Activated CD8-positive, alpha-beta T cell treated with anti-CD3 and anti-CD28 coated beads, Interleukin-2, amount 10 ng/mL, durations not matched to agents 7 days and 5 days (primary cell): ENCODE measurements around the gene SERGEF. TPM values are rescaled to one million over a fixed set of nuclear protein-coding genes. Genes with fewer than 3 reads are reported as not detected.

Experiments
- ATAC-seq: fragments of 150-1000 bp; cut with Tn5 transposase; one replicate; pipeline ENCODE4 v1.10.0; 2021; ENCODE audit warnings: moderate library complexity
- CTCF ChIA-PET: fragments of 350-600 bp; sonication (Branson Sonifier 250); formaldehyde crosslinking; loops from one replicate; lab custom pipeline; 2021; ENCODE audit warnings: antibody characterized with exemption; lab: Charles Lee
- POLR2A ChIA-PET: fragments of 350-600 bp; sonication (Branson Sonifier 250); formaldehyde crosslinking; loops from one replicate; lab custom pipeline; 2021; ENCODE audit warnings: antibody characterized with exemption; lab: Charles Lee
- DNase-seq: peaks from one replicate; pipeline ENCODE4 v3.0.0-alpha.2; 2020
- H3K27ac Mint-ChIP-seq: one replicate; pipeline ENCODE4 v1.8.0; 2021; ENCODE audit warnings: mild to moderate bottlenecking, mixed read lengths
- H3K27me3 Mint-ChIP-seq: one replicate; pipeline ENCODE4 v1.8.0; 2021; ENCODE audit warnings: low read depth, mixed read lengths
- H3K36me3 Mint-ChIP-seq: one replicate; pipeline ENCODE4 v1.8.0; 2021; ENCODE audit warnings: low read depth, mixed read lengths
- H3K4me1 Mint-ChIP-seq: one replicate; pipeline ENCODE4 v1.8.0; 2021; ENCODE audit warnings: low read depth, mixed read lengths
- H3K4me3 Mint-ChIP-seq: one replicate; pipeline ENCODE4 v1.8.0; 2021; ENCODE audit warnings: mild to moderate bottlenecking, mixed read lengths
- H3K9me3 Mint-ChIP-seq: one replicate; pipeline ENCODE4 v1.8.0; 2022; ENCODE audit warnings: mixed read lengths; ENCODE audit not compliant: insufficient read depth
- total RNA-seq, 2 experiments: library from RNA; stranded (reverse); gene quantifications; one replicate each; pipeline ENCODE4 v1.2.3, GENCODE V29; 2021

SERGEF gene
- total RNA-seq, 2 experiments from 2014 or later: 31.9 to 35.4 TPM

DNA sequence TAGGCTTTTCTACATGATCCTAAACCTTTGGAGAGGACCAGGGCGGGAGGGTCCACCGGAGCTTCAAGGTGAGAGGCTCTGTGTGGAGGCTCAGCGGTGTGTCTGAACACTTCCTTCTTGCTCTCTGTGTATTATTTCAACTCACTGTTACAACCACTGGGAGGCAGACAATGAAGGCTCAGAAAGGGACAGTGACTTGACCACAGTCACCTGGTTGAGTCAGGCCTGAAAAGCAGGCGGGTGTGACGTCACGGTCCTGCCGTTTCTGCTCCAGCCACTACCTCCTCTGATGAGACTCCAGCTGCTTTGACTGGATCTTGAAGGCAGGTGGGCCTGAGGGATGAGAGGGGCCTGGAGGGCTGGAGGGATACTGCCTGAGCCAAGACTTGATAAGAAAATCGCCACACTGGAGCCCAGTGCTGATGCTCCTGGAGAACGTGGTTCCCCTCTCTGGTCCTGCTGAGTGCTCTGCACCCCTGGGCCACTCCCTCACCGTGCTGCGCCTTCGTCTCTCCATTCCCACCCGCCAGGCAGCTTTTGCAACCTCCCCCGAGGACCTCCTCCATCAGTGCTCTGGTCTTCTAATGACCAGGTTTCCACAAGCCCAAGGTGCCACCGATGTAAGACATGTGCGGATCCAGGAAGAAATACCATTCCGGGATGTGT lies 250.4 kb downstream of the SERGEF start:
- Mint-ChIP-seq H3K9me3 (no peaks in the 10 kb centered on the region), H3K4me3 (no peak overlapping the region), H3K27ac (no peak overlapping the region), H3K27me3 (peaks cover 6% of the 10 kb centered on the region), H3K36me3 (no peaks in the 10 kb centered on the region), H3K4me1 (no peaks in the 10 kb centered on the region)
- DNase-seq (no peak), ATAC-seq (no peak)
- POLR2A ChIA-PET: no interaction called here
- CTCF ChIA-PET: no interaction called here

DNA sequence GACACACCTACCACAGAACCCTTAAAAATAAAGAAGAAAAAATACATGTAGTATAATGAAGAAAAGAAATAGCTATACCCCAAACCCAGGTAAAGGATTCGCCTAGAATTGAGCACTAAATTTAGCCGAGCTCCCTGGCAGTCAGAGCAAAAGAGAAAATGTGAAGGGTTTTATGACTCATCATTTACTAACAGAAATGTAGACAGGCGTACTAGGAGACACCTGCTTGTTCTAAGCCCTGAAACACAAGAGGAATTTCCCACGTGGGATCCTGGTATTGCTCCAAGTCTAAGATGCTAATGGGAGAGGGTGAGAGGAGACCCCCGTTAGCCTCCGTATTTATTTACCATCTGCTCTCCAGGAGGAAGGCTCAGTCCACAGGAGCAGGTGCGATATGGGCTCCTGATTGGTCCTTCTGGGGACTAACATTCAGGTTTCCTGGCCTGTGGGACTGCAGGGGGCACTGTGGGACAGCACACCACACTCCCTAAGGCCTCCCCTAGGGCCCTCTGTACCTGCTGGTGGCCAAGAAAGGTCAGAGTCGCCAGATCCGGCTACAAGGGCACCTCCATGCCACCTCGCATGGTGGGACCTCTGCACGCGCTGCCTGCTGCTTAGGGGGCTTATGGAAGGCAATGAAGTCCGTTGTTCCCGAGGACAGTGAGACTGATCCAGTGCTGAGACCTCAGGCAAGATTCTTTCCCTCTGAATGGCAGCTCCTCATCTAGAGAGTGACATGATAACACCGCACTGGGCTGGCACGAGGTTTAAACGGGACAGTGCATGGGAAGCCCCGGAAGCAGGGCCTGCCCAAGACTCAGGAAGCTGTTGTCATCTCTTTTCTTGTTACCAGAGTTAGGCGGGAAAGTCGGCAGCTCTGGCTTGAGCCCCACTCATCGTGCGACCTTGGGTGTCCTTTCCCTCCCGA lies 252.5 kb downstream of the SERGEF start:
- POLR2A ChIA-PET: no interaction called here
- DNase-seq (peak; percentile 47), ATAC-seq (peak; percentile 81)
- Mint-ChIP-seq H3K27ac (no peak overlapping the region), H3K27me3 (peaks cover 9% of the 10 kb centered on the region), H3K4me1 (no peaks in the 10 kb centered on the region), H3K9me3 (no peaks in the 10 kb centered on the region), H3K4me3 (no peak overlapping the region), H3K36me3 (no peaks in the 10 kb centered on the region)
- CTCF ChIA-PET: interaction anchor here (0.7 to 3.7 kb wide), 4 partner anchors 29 to 220 kb away, joined by 3 to 21 read pairs (median 7); no protein-coding TSS in a partner anchor

GRCh38 chr11:17755891-17756290 lies 257.0 kb downstream of the SERGEF start:
- H3K4me3 Mint-ChIP-seq: no peak overlapping the region
- POLR2A ChIA-PET: no interaction called here
- H3K4me1 Mint-ChIP-seq: no peaks in the 10 kb centered on the region
- no peaks in the 10 kb centered on the region for H3K36me3 Mint-ChIP-seq
- peaks cover 9% of the 10 kb centered on the region for H3K27me3 Mint-ChIP-seq
- ATAC-seq (no peak), DNase-seq (no peak)
- CTCF ChIA-PET: no interaction called here
- no peaks in the 10 kb centered on the region for H3K9me3 Mint-ChIP-seq
- no peak overlapping the region for H3K27ac Mint-ChIP-seq

DNA sequence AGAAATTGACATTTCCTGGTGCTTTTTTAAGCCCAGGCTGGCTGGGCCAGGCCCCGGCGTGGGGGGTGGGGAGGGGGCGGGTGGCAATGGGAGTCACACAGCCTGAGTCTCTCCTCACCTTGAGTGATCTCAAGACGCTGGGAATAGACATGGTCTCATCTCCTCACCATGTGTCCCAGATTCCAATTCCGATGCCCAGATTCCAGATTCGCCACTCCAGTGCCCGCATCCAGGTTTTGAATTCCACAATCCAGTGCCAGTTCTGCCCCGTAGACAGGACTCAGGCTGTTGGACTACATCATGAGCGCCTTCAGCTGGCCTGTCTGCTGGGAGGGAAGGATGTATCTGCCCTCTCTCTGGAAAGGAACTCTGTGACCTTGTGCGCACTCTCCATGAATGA lies 259.2 kb downstream of the SERGEF start:
- Mint-ChIP-seq H3K4me1 (no peaks in the 10 kb centered on the region), H3K27me3 (peaks cover 9% of the 10 kb centered on the region), H3K36me3 (no peaks in the 10 kb centered on the region), H3K9me3 (no peaks in the 10 kb centered on the region), H3K27ac (no peak overlapping the region), H3K4me3 (no peak overlapping the region)
- ChIA-PET CTCF (no interaction called here), POLR2A (no interaction called here)
- DNase-seq: no peak
- no peak for ATAC-seq

- CTCF ChIA-PET: no interaction called here
- POLR2A ChIA-PET: no interaction called here
- no peak overlapping the region for H3K27ac Mint-ChIP-seq
These were observed 259.7 kb downstream of the SERGEF start for GRCh38 chr11:17753153-17753552.

DNA sequence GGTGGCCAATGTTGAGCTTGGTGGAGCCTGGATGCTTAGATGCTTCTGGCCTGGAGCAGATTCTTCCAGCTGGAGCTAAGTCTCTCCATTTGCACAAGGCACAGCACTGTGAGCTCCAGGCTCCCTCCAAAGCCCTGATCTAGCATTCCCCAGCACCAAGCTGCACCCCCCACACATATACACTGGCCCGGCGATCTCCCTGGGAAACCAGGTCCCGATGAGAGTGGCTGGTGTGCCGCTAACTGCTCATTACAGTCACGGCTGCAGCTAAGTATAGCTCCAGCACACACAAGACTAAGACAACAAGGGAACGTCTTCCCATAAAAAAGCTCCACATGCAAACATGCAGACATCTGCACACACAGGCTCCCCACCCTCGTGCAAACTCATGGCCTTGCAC lies 260.7 kb downstream of the SERGEF start:
- no peak for DNase-seq
- peaks cover 2% of the 10 kb centered on the region for H3K27me3 Mint-ChIP-seq
- H3K27ac Mint-ChIP-seq: no peak overlapping the region
- H3K9me3 Mint-ChIP-seq: no peaks in the 10 kb centered on the region
- no peak overlapping the region for H3K4me3 Mint-ChIP-seq
- ChIA-PET POLR2A (no interaction called here), CTCF (no interaction called here)
- no peak for ATAC-seq
- no peaks in the 10 kb centered on the region for H3K36me3 Mint-ChIP-seq
- no peaks in the 10 kb centered on the region for H3K4me1 Mint-ChIP-seq

More at GRCh38 chr11:17753153-17753552, 259.7 kb downstream of the SERGEF start:
- H3K4me3 Mint-ChIP-seq: no peak overlapping the region
- DNase-seq (no peak), ATAC-seq (no peak)
- peaks cover 5% of the 10 kb centered on the region for H3K27me3 Mint-ChIP-seq
- H3K4me1 Mint-ChIP-seq: no peaks in the 10 kb centered on the region
- H3K36me3 Mint-ChIP-seq: no peaks in the 10 kb centered on the region
- H3K9me3 Mint-ChIP-seq: no peaks in the 10 kb centered on the region

DNA sequence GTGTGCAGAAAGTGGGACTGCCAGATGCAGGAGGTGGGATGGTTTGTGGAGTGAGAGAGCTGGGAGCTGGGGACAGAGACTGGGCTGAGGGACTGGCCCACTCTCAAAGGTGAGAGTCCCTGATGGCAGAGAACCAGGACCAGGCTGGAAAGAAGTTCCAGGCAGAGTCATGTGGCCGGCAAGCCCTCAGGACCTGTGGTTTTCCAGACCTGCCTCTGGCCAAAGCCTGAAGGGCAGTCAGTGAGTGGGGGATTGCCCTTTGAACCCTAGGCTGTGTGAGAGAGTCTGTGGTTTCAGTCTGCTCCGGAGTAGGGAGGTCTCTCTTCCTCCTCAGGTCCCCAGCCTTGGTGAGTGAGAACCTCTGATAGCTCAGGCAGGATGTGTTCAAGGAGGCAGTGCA lies 261.3 kb downstream of the SERGEF start:
- CTCF ChIA-PET: interaction anchor here (1.4 kb wide), 1 partner anchor 21 kb away, joined by 4 read pairs; no protein-coding TSS in a partner anchor
- H3K4me1 Mint-ChIP-seq: no peaks in the 10 kb centered on the region
- H3K27me3 Mint-ChIP-seq: no peaks in the 10 kb centered on the region
- DNase-seq (no peak), ATAC-seq (no peak)
- no peaks in the 10 kb centered on the region for H3K9me3 Mint-ChIP-seq
- H3K36me3 Mint-ChIP-seq: no peaks in the 10 kb centered on the region
- H3K27ac Mint-ChIP-seq: no peak overlapping the region
- POLR2A ChIA-PET: no interaction called here
- no peak overlapping the region for H3K4me3 Mint-ChIP-seq

DNA sequence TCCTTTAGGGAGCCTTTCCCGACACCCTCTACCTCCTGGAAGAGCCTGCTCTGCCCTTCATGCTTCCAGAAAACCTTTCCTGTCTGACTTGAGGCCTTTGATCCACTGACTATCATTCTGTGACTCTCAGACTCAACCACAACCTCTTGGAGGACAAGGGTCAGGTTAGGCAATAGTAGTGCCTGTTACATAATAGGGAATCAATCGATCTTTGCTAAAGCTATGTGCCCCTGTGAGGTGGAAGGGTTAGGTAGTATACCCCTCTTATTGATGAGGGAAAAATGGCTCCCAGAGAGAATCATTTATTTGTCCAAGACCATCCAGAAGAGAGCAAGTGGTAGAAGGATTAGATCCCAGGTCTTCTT lies 262.1 kb downstream of the SERGEF start:
- H3K4me3 Mint-ChIP-seq: no peak overlapping the region
- ATAC-seq: no peak
- H3K9me3 Mint-ChIP-seq: no peaks in the 10 kb centered on the region
- no peaks in the 10 kb centered on the region for H3K27me3 Mint-ChIP-seq
- no peaks in the 10 kb centered on the region for H3K4me1 Mint-ChIP-seq
- H3K27ac Mint-ChIP-seq: no peak overlapping the region
- no peak for DNase-seq
- CTCF ChIA-PET: interaction anchor here (1.4 kb wide), 1 partner anchor 20 kb away, joined by 4 read pairs; no protein-coding TSS in a partner anchor
- no peaks in the 10 kb centered on the region for H3K36me3 Mint-ChIP-seq
- POLR2A ChIA-PET: no interaction called here

DNA sequence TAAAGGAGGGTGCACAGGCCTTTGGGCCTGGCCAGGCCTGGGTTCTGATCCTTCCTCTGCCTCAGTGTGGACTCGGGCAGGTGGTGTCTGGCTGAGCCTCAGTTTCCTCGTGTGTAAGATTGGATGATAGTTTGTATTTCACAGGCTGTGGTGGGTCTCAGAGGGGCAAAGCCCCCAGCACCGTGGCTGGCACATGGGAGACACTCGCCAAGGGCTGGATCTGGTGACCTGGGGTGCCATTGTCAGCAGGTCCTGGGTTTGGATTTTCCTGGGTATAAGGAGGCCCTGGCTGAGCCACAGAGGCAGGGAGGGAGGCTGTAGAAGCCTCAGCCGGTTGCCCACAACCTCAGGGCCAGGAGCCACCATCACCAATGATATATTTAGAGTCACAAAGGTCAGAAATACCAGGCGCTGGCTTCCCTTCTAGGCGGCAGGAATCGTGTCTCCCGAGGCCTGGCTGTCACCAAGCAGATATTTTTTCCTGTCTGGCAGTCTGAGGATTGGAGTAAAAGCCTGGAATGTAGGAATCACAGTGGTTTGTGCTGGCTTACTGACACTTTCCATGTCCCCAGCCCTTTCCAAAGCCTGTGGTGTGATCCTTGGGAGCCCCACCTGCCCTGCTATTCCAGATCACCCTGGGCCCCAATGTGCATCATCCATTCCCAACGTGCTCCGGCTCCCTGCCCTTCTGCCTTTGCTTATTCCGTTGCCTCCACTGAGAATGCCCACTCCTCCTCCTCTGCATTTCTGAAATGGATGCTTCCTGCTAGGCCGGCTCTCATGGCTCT lies 262.6 kb downstream of the SERGEF start:
- H3K36me3 Mint-ChIP-seq: no peaks in the 10 kb centered on the region
- DNase-seq (no peak), ATAC-seq (no peak)
- POLR2A ChIA-PET: no interaction called here
- H3K4me1 Mint-ChIP-seq: no peaks in the 10 kb centered on the region
- H3K9me3 Mint-ChIP-seq: no peaks in the 10 kb centered on the region
- H3K4me3 Mint-ChIP-seq: no peak overlapping the region
- no peak overlapping the region for H3K27ac Mint-ChIP-seq
- CTCF ChIA-PET: interaction anchor here (1.4 kb wide), 1 partner anchor 19 kb away, joined by 4 read pairs; no protein-coding TSS in a partner anchor
- H3K27me3 Mint-ChIP-seq: no peaks in the 10 kb centered on the region

DNA sequence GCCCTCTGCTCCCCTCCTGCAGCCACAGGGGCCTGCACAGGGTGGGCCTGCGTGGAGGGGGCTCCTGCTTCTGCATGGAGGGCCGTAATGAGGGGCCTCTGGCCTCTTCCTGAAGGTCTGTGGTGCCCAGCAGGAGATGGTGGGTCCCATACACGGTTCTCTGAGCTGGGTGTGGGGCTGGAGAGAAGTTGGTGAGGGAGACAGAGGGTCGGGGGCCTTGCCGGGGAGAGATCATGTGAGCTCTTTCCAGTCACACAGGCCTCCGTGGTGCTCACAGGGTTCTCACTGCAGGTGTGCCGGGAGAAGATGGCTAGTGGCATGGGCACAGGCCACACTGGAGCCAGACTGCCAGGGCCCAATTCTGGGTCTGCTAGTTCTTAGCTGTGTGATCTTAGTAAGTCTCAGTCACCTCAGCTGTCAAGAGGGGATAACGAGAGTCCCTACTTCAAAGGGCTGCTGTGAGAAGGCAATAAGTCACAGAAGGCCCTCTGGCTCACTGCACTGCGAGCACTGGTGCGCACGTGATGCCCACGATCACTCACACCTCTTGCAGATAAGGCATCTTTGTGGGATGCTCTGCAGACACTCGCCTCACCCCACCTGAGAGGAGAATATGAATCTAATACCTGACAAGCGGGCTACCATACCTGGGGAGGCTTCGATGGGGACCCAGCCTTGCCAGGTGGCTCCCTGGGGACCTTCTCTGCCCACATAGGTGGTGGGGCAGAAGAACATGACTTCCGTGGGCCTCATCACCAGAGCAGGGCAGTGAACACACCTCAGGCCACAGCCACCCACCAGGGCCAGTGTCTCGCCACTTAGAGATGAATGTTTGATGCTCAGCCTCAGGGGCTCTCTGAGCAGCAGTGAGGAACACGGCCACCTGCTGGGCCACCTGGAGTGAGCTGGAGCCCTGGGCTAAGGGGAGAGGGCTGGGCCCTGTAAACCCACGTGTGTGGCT lies 263.8 kb downstream of the SERGEF start:
- no peak overlapping the region for H3K4me3 Mint-ChIP-seq
- POLR2A ChIA-PET: no interaction called here

DNA sequence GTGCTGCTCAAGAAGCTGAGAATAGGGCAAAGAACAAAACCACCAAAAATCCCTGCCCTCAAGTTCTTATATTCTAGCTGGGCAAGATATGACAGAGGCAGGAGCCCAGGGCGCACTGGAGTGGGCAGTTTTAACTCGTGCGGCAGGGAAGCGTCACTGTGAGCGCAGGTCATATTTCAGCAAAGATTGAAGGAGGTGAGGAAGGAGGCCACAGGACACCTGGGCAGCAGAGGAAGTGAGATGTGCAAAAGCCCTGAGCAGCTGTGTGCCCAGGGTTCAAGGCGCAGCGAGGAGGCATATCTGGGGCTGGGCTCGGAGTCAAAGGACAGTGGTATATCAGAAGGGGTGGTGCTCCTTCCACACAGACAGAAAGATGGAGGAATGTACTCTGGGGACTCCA lies 264.8 kb downstream of the SERGEF start:
- H3K4me3 Mint-ChIP-seq: no peak overlapping the region
- H3K27ac Mint-ChIP-seq: no peak overlapping the region

More for the DNA sequence above, 263.8 kb downstream of the SERGEF start:
- Mint-ChIP-seq H3K36me3 (no peaks in the 10 kb centered on the region), H3K27ac (no peak overlapping the region), H3K4me1 (no peaks in the 10 kb centered on the region), H3K9me3 (no peaks in the 10 kb centered on the region), H3K27me3 (no peaks in the 10 kb centered on the region)
- ATAC-seq: no peak
- DNase-seq: no peak
- CTCF ChIA-PET: no interaction called here

More for the DNA sequence above, 264.8 kb downstream of the SERGEF start:
- Mint-ChIP-seq H3K9me3 (no peaks in the 10 kb centered on the region), H3K36me3 (no peaks in the 10 kb centered on the region), H3K27me3 (no peaks in the 10 kb centered on the region), H3K4me1 (no peaks in the 10 kb centered on the region)
- ATAC-seq (no peak), DNase-seq (no peak)
- CTCF ChIA-PET: no interaction called here
- POLR2A ChIA-PET: no interaction called here
